Activated T-helper 9 cell treated with anti-CD3 and anti-CD28 coated beads, Interleukin-2, amount 50 U/mL, for 16 hours (primary cell): ENCODE results near the gene ATP1A1.

Experiments used
- DNase-seq: peaks from one replicate; pipeline ENCODE4 v3.0.0-alpha.2; 2020; ENCODE audit warnings: low read depth

The ATP1A1 gene

GRCh38 chr1:116345011-116345410, 28.0 kb upstream of the ATP1A1 start:
- DNase-seq = no peak

GRCh38 chr1:116345843-116346242, 27.2 kb upstream of the ATP1A1 start:
- DNase-seq = no peak

- DNase-seq = no peak
Measured at GRCh38 chr1:116346943-116347673, 25.9 kb upstream of the ATP1A1 start.

- DNase-seq = no peak
Measured at GRCh38 chr1:116347696-116348095, 25.3 kb upstream of the ATP1A1 start.

- no peak for DNase-seq
Measured at GRCh38 chr1:116350097-116350645, 22.9 kb upstream of the ATP1A1 start.

- no peak for DNase-seq
Measured at GRCh38 chr1:116351914-116352313, 21.1 kb upstream of the ATP1A1 start.

GRCh38 chr1:116352349-116352813, 20.7 kb upstream of the ATP1A1 start:
- no peak for DNase-seq

- no peak for DNase-seq
Measured at GRCh38 chr1:116353155-116353554, 19.9 kb upstream of the ATP1A1 start.

- no peak for DNase-seq
Measured at GRCh38 chr1:116356067-116356466, 17.0 kb upstream of the ATP1A1 start.

GRCh38 chr1:116356673-116357072, 16.4 kb upstream of the ATP1A1 start:
- no peak for DNase-seq

- DNase-seq = no peak
Measured at GRCh38 chr1:116357487-116357886, 15.6 kb upstream of the ATP1A1 start.

GRCh38 chr1:116359060-116359830, 13.8 kb upstream of the ATP1A1 start:
- DNase-seq = no peak

GRCh38 chr1:116359871-116360270, 13.2 kb upstream of the ATP1A1 start:
- DNase-seq = no peak

GRCh38 chr1:116360429-116361173, 12.4 kb upstream of the ATP1A1 start:
- DNase-seq = no peak

GRCh38 chr1:116361648-116362047, 11.4 kb upstream of the ATP1A1 start:
- no peak for DNase-seq

- no peak for DNase-seq
Measured at GRCh38 chr1:116362050-116362449, 11.0 kb upstream of the ATP1A1 start.

- no peak for DNase-seq
Measured at GRCh38 chr1:116365353-116365780, 7.7 kb upstream of the ATP1A1 start.

- DNase-seq = no peak
Measured at GRCh38 chr1:116365857-116366256, 7.2 kb upstream of the ATP1A1 start.

GRCh38 chr1:116367256-116367945, 5.6 kb upstream of the ATP1A1 start:
- DNase-seq = no peak

- no peak for DNase-seq
Measured at GRCh38 chr1:116368241-116368640, 4.8 kb upstream of the ATP1A1 start.

- DNase-seq = no peak
Measured at GRCh38 chr1:116370181-116370580, 2.9 kb upstream of the ATP1A1 start.

- DNase-seq = no peak
Measured at GRCh38 chr1:116371752-116372151, 1.3 kb upstream of the ATP1A1 start.
